IMR-90 (cell line): ENCODE measurements around the gene RBMS3. TPM values are rescaled to one million over a fixed set of nuclear protein-coding genes. Genes with fewer than 3 reads are reported as not detected.
A peak's percentile ranks its signal among the peaks of the same experiment; 100 is the strongest.

Experiments used
- ATAC-seq: fragments of 200-7000 bp; cut with Tn5 transposase; 2 replicates; pipeline ENCODE4 v1.9.1; 2020; ENCODE audit warnings: low read depth, mild to moderate bottlenecking, moderate library complexity
- BruUV-seq: library from RNA; stranded (reverse); fragments of 400-500 nt; replicated peaks from 2 replicates; lab custom pipeline; 2021; lab: Mats Ljungman, UMichigan
- CTCF ChIA-PET: fragments of 300-600 bp; formaldehyde crosslinking; extraction: SDS; loops from one replicate; lab custom pipeline; 2021; ENCODE audit warnings: antibody characterized with exemption; lab: Yijun Ruan, JAX
- POLR2A ChIA-PET: fragments of 300-600 bp; sonication (Branson Sonifier 250); formaldehyde crosslinking; loops from one replicate; lab custom pipeline; 2022; ENCODE audit warnings: antibody characterized with exemption; ENCODE audit not compliant: unreplicated experiment; lab: Charles Lee
- DNase-seq: peaks from one replicate; pipeline ENCODE4 v3.0.0; 2013
- H2AFZ ChIP-seq: replicated peaks from 2 replicates; pipeline ENCODE3; 2013; ENCODE audit warnings: low read length, mild to moderate bottlenecking; ENCODE audit not compliant: poor library complexity
- H2AK5ac ChIP-seq: 2 replicates; pipeline ENCODE4 v1.6.1; 2013; ENCODE audit warnings: low read depth, low read length, inconsistent platforms
- H2AK9ac ChIP-seq: replicated peaks from 2 replicates; pipeline ENCODE3; 2013; ENCODE audit warnings: mild to moderate bottlenecking, low read depth, low read length, moderate library complexity; ENCODE audit not compliant: poor library complexity
- H2BK120ac ChIP-seq: 2 replicates; pipeline ENCODE4 v1.6.1; 2013; ENCODE audit warnings: low read depth, low read length, inconsistent platforms
- H2BK15ac ChIP-seq: 3 replicates; pipeline ENCODE4 v1.6.1; 2013; ENCODE audit warnings: low read depth, low read length, inconsistent platforms
- H2BK20ac ChIP-seq: 2 replicates; pipeline ENCODE4 v1.6.1; 2013; ENCODE audit warnings: low read depth, mild to moderate bottlenecking, inconsistent platforms, low read length, moderate library complexity
- H2BK5ac ChIP-seq: 2 replicates; pipeline ENCODE4 v1.6.1; 2013; ENCODE audit warnings: mild to moderate bottlenecking, low read depth, low read length, inconsistent platforms; ENCODE audit not compliant: poor library complexity, severe bottlenecking
- H3K14ac ChIP-seq: replicated peaks from 2 replicates; pipeline ENCODE4 v1.6.1; 2013; ENCODE audit warnings: low read depth, low read length, inconsistent platforms
- H3K18ac ChIP-seq: 2 replicates; pipeline ENCODE4 v1.6.1; 2013; ENCODE audit warnings: low read depth, low read length, control low read depth
- H3K23ac ChIP-seq: 2 replicates; pipeline ENCODE4 v1.6.1; 2013; ENCODE audit warnings: low read depth, low read length, inconsistent platforms
- H3K27ac ChIP-seq: 2 replicates; pipeline ENCODE4 v1.5.1; 2013; ENCODE audit warnings: mild to moderate bottlenecking, control low read depth, low read length; ENCODE audit not compliant: insufficient read depth
- H3K27me3 ChIP-seq: 2 replicates; pipeline ENCODE4 v1.6.1; 2013; ENCODE audit warnings: low read length; ENCODE audit not compliant: control insufficient read depth, insufficient read depth
- H3K36me3 ChIP-seq: 2 replicates; pipeline ENCODE4 v1.6.1; 2013; ENCODE audit warnings: low read length, mixed read lengths; ENCODE audit not compliant: control insufficient read depth, insufficient read depth
- H3K4ac ChIP-seq: 2 replicates; pipeline ENCODE4 v1.6.1; 2013; ENCODE audit warnings: low read depth, low read length, inconsistent platforms
- H3K4me1 ChIP-seq: 2 replicates; pipeline ENCODE4 v1.6.1; 2013; ENCODE audit warnings: low read length, mixed read lengths; ENCODE audit not compliant: control insufficient read depth, insufficient read depth
- H3K4me2 ChIP-seq: 2 replicates; pipeline ENCODE4 v1.6.1; 2013; ENCODE audit warnings: low read depth, mild to moderate bottlenecking, control low read depth, low read length, moderate library complexity
- H3K4me3 ChIP-seq: 2 replicates; pipeline ENCODE4 v1.5.1; 2013; ENCODE audit warnings: low read depth, mild to moderate bottlenecking, control low read depth, low read length, moderate library complexity; ENCODE audit not compliant: insufficient read depth
- H3K56ac ChIP-seq: 2 replicates; pipeline ENCODE4 v1.6.1; 2013; ENCODE audit warnings: low read length, inconsistent platforms; ENCODE audit not compliant: insufficient read depth; ENCODE audit errors: extremely low read depth
- H3K79me1 ChIP-seq, 2 experiments: 2 replicates each; pipeline ENCODE4 v1.6.1; 2013; ENCODE audit warnings: low read length in 2 of 2, inconsistent platforms in 1 of 2, low read depth in 1 of 2
- H3K9ac ChIP-seq: 2 replicates; pipeline ENCODE4 v1.6.1; 2013; ENCODE audit warnings: low read depth, low read length, control low read depth
- H3K9me1 ChIP-seq: 2 replicates; pipeline ENCODE4 v1.6.1; 2013; ENCODE audit warnings: low read length, inconsistent platforms; ENCODE audit not compliant: insufficient read depth
- H3K9me3 ChIP-seq: 2 replicates; pipeline ENCODE4 v1.6.1; 2013; ENCODE audit warnings: low read length; ENCODE audit not compliant: control insufficient read depth, insufficient read depth
- H4K20me1 ChIP-seq: 2 replicates; pipeline ENCODE4 v1.6.1; 2013; ENCODE audit warnings: low read length, inconsistent platforms; ENCODE audit not compliant: insufficient read depth
- H4K5ac ChIP-seq: 2 replicates; pipeline ENCODE4 v1.6.1; 2013; ENCODE audit warnings: mild to moderate bottlenecking, low read depth, low read length, control low read depth
- H4K8ac ChIP-seq, 2 experiments: 2 replicates each; pipeline ENCODE4 v1.6.1; 2013; ENCODE audit warnings: low read depth in 2 of 2, low read length in 2 of 2, control low read depth in 1 of 2, inconsistent platforms in 1 of 2
- H4K91ac ChIP-seq: 2 replicates; pipeline ENCODE4 v1.6.1; 2013; ENCODE audit warnings: low read depth, low read length, inconsistent platforms; ENCODE audit not compliant: insufficient read depth
- CEBPB ChIP-seq: IDR thresholded peaks from 2 replicates; pipeline ENCODE4 v1.6.1; 2012; ENCODE audit warnings: low read depth, low read length, improper control_type of control experiment
- CHD1 ChIP-seq: IDR thresholded peaks from 2 replicates; pipeline ENCODE4 v1.6.1; 2012; ENCODE audit warnings: low read depth, low read length, improper control_type of control experiment
- FOS ChIP-seq: fragments of 150-350 bp; IDR thresholded peaks from 2 replicates; pipeline ENCODE4 v1.6.1; 2016; ENCODE audit warnings: low read depth, low read length
- MAFK ChIP-seq: IDR thresholded peaks from 2 replicates; pipeline ENCODE4 v1.6.1; 2012; ENCODE audit warnings: low read depth, low read length, improper control_type of control experiment
- MAZ ChIP-seq: IDR thresholded peaks from 2 replicates; pipeline ENCODE4 v1.6.1; 2012; ENCODE audit warnings: low read depth, mild to moderate bottlenecking, low read length, improper control_type of control experiment, moderate library complexity, borderline replicate concordance
- MXI1 ChIP-seq: IDR thresholded peaks from 2 replicates; pipeline ENCODE4 v1.6.1; 2012; ENCODE audit warnings: low read depth, mild to moderate bottlenecking, low read length, moderate library complexity, borderline replicate concordance
- NFE2L2 ChIP-seq: fragments of 150-350 bp; IDR thresholded peaks from 2 replicates; pipeline ENCODE4 v1.6.1; 2016; ENCODE audit warnings: low read depth, mild to moderate bottlenecking, low read length
- POLR2A ChIP-seq: IDR thresholded peaks from 2 replicates; pipeline ENCODE4 v1.6.1; 2012; ENCODE audit warnings: mild to moderate bottlenecking, low read depth, low read length
- RAD21 ChIP-seq: IDR thresholded peaks from 2 replicates; pipeline ENCODE4 v1.6.1; 2012; ENCODE audit warnings: low read length, improper control_type of control experiment
- RCOR1 ChIP-seq: IDR thresholded peaks from 2 replicates; pipeline ENCODE4 v1.6.1; 2012; ENCODE audit warnings: mild to moderate bottlenecking, low read length, improper control_type of control experiment; ENCODE audit not compliant: insufficient replicate concordance
- RFX5 ChIP-seq: IDR thresholded peaks from 2 replicates; pipeline ENCODE4 v1.8.0; 2012; ENCODE audit warnings: low read depth, mild to moderate bottlenecking, low read length, moderate library complexity
- WGBS, 2 experiments: methylation state at CpG; one replicate each; pipeline versions ENCODE4 v1.1.5 to v1.1.7; 2013; ENCODE audit warnings: missing lambda C conversion rate in 2 of 2; ENCODE audit not compliant: insufficient read length in 1 of 2; ENCODE audit errors: extremely low coverage in 2 of 2; 5-methylcytosine and 5-hydroxymethylcytosine counted together
- dilution Hi-C: fragments of 300-500 bp; cut with HindIII; formaldehyde crosslinking; loops from one replicate; pipeline ENCODE4 v1.14.3; 2018; ENCODE audit warnings: low sequenced_read_pairs; ENCODE audit not compliant: unreplicated experiment
- in situ Hi-C: fragments of 300-500 bp; cut with MboI; formaldehyde crosslinking; loops from 3 replicates; pipeline ENCODE4 v1.14.3; 2019; ENCODE audit warnings: low sequenced_read_pairs, inconsistent platforms, mixed read lengths
- intact Hi-C: fragments of 100-400 bp; cut with micrococcal nuclease; formaldehyde crosslinking; loops from 2 replicates; pipeline ENCODE4 v1.10.0; 2022
- polyA plus RNA-seq, 3 experiments: library from polyadenylated mRNA; depleted of rRNA; stranded (reverse); fragments of >200 nt; gene quantifications; 2 replicates each; pipeline ENCODE4 v1.2.3, GENCODE V29; 2012; ENCODE audit warnings: low replicate concordance in 1 of 3
- total RNA-seq: library from RNA; depleted of rRNA; stranded (reverse); fragments of >200 nt; gene quantifications from 2 replicates; pipeline ENCODE4 v1.2.3, GENCODE V29; 2012
- TF ChIP-seq, protein P1 (sequence below): fragments of 150-350 bp; IDR thresholded peaks from 2 replicates; pipeline ENCODE4 v1.6.1; 2017; ENCODE audit warnings: mild to moderate bottlenecking, antibody characterized with exemption, low read length, low read depth
- TF ChIP-seq, protein P2 (sequence below): conservative IDR thresholded peaks from 2 replicates; pipeline ENCODE4 v1.5.1; 2012; ENCODE audit warnings: mild to moderate bottlenecking, low read depth, low read length, improper control_type of control experiment

Gene RBMS3
- total and polyA plus RNA-seq, 2 of the 4 experiments (the other 2 are of a cell fraction), result 15.2 to 127 TPM

- Histone ChIP-seq H3K4me3 (no peak overlapping the region), H3K9ac (no peak overlapping the region), H3K79me1 (peaks cover 2% of the 10 kb centered on the region in 2 experiments; a peak in 1 of 4 replicates), H3K14ac (no peak overlapping the region), H4K5ac (no peak overlapping the region), H2BK20ac (no peak overlapping the region), H2AFZ (no peak overlapping the region), H3K4ac (no peak overlapping the region), H2BK15ac (no peak overlapping the region), H4K8ac (no peak overlapping the region), H3K4me1 (peaks cover 6% of the 10 kb centered on the region), H3K9me1 (0 out of 2 replicates have a peak, but pooled peaks cover 2% of the 10 kb centered on the region), H4K20me1 (no peaks in the 10 kb centered on the region), H2AK9ac (no peak overlapping the region), H3K9me3 (no peaks in the 10 kb centered on the region), H3K4me2 (no peak overlapping the region), H4K91ac (no peak overlapping the region), H2BK120ac (no peak overlapping the region), H3K36me3 (no peaks in the 10 kb centered on the region), H3K23ac (no peak overlapping the region), H2AK5ac (no peak overlapping the region), H2BK5ac (peak overlapping the region; percentile 36), H3K18ac (no peak overlapping the region), H3K27ac (no peak overlapping the region), H3K27me3 (no peaks in the 10 kb centered on the region), H3K56ac (no peak overlapping the region)
- CTCF ChIA-PET, result no interaction called here
- ATAC-seq (no peak), DNase-seq (no peak)
- TF ChIP-seq MXI1 (no peak), RFX5 (no peak), MAFK (no peak), CHD1 (no peak), FOS (no peak), RAD21 (no peak), CEBPB (no peak), NFE2L2 (no peak), MAZ (no peak), POLR2A (no peak), RCOR1 (no peak)
- TF ChIP-seq, protein P1, sequence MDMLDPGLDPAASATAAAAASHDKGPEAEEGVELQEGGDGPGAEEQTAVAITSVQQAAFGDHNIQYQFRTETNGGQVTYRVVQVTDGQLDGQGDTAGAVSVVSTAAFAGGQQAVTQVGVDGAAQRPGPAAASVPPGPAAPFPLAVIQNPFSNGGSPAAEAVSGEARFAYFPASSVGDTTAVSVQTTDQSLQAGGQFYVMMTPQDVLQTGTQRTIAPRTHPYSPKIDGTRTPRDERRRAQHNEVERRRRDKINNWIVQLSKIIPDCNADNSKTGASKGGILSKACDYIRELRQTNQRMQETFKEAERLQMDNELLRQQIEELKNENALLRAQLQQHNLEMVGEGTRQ, result no peak
- TF ChIP-seq, protein P2, sequence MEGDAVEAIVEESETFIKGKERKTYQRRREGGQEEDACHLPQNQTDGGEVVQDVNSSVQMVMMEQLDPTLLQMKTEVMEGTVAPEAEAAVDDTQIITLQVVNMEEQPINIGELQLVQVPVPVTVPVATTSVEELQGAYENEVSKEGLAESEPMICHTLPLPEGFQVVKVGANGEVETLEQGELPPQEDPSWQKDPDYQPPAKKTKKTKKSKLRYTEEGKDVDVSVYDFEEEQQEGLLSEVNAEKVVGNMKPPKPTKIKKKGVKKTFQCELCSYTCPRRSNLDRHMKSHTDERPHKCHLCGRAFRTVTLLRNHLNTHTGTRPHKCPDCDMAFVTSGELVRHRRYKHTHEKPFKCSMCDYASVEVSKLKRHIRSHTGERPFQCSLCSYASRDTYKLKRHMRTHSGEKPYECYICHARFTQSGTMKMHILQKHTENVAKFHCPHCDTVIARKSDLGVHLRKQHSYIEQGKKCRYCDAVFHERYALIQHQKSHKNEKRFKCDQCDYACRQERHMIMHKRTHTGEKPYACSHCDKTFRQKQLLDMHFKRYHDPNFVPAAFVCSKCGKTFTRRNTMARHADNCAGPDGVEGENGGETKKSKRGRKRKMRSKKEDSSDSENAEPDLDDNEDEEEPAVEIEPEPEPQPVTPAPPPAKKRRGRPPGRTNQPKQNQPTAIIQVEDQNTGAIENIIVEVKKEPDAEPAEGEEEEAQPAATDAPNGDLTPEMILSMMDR, result no peak
- in situ Hi-C loops, result no loop called here
- BruUV-seq, result no TSS peak
- WGBS, 2 experiments, result no CpG with 5 or more reads among the region's 2 CpGs
- intact Hi-C loops, result loop anchor here (10.0 kb wide), 2 partner anchors 256 to 776 kb away; no protein-coding TSS in a partner anchor
- dilution Hi-C loops, result no loop called here
- POLR2A ChIA-PET, result no interaction called here
Measured at GRCh38 chr3:29690686-29691353, 409.9 kb downstream of the RBMS3 start.
